Right lobe of liver (tissue), 6 donors: ENCODE measurements around the gene BUB3. TPM values are rescaled to one million over a fixed set of nuclear protein-coding genes. Genes with fewer than 3 reads are reported as not detected.
A peak's percentile ranks its signal among the peaks of the same experiment; 100 is the strongest.

Source experiments
- ATAC-seq, 4 donors: fragments of 200-7000 bp; cut with Tn5 transposase; one replicate each; pipeline ENCODE4 v1.9.1; 2020; ENCODE audit warnings: mild to moderate bottlenecking in 4 of 4, moderate library complexity in 4 of 4
- DNase-seq, 3 donors: peaks; one replicate each; pipeline ENCODE4 v3.0.0-alpha.2; 2020
- H3K27ac ChIP-seq, 3 donors: fragments of 200-600 bp; one replicate each; pipeline ENCODE4 v1.8.0; 2022
- H3K27me3 ChIP-seq, 2 donors: fragments of 200-600 bp; one replicate each; pipeline ENCODE4 v1.8.0; 2022
- H3K36me3 ChIP-seq, 4 donors: fragments of 200-600 bp; sonication (generic) in 1 of 4; one replicate each; pipeline versions ENCODE4 v1.5.1 to v1.8.0; 2017 to 2022; ENCODE audit warnings: control low read depth in 1 of 4
- H3K4me1 ChIP-seq, 4 donors: fragments of 200-600 bp; sonication (generic) in 1 of 4; one replicate each; pipeline versions ENCODE4 v1.5.1 to v1.8.0; 2017 to 2022; ENCODE audit warnings: control low read depth in 1 of 4
- H3K4me3 ChIP-seq, 3 donors: fragments of 200-600 bp; one replicate each; pipeline ENCODE4 v1.8.0; 2022
- H3K9me3 ChIP-seq, 4 donors: fragments of 200-600 bp; sonication (generic) in 1 of 4; one replicate each; pipeline versions ENCODE4 v1.5.1 to v1.8.0; 2017 to 2022; ENCODE audit warnings: control low read depth in 1 of 4
- POLR2A ChIP-seq: fragments of 450-650 bp; IDR thresholded peaks from one replicate; pipeline ENCODE4 v1.6.1; 2017; ENCODE audit warnings: antibody characterized with exemption, mild to moderate bottlenecking
- WGBS: methylation state at CpG from one replicate; pipeline ENCODE4 v1.1.6; 2018; ENCODE audit warnings: low coverage, low lambda C conversion rate; ENCODE audit not compliant: insufficient coverage; ENCODE audit errors: missing lambda C conversion rate; 5-methylcytosine and 5-hydroxymethylcytosine counted together
- intact Hi-C, 2 donors: fragments of 100-400 bp; cut with DNase I; formaldehyde crosslinking; loops; one replicate each; pipeline versions ENCODE4 v1.11.2 to v1.14.1; 2022
- total RNA-seq, 6 experiments: library from RNA; depleted of rRNA in 2 of 6; stranded (reverse); fragments of >200 nt in 2 of 6; fragmentation: NEBNext Ultra II Directional in 3 of 6; extraction: Animal tissue kit (Norgen Biotek cat#: 25700) in 3 of 6; gene quantifications; one replicate each; pipeline versions ENCODE4 v1.1.0 to v1.2.4, GENCODE V29; 2016 to 2023
- TF ChIP-seq, protein P1 (sequence below), 4 donors: fragments of 200-600 bp in 3 of 4; fragments of 450-650 bp in 1 of 4; IDR thresholded peaks; one replicate each; pipeline versions ENCODE4 v1.5.1 to v1.8.0; 2016 to 2022; ENCODE audit warnings: antibody characterized with exemption in 4 of 4, mild to moderate bottlenecking in 2 of 4
- donor health status: DM: no; HTN: yes; CAD: no.
- donor health status: DM: no; HTN: no; CAD: no.
- donor health status: DM: no; HTN: no; CAD: no.
- donor health status: DM: no; HTN: yes; CAD: no.
- donor health status: DM: no; HTN: yes; CAD: no.

The BUB3 gene
- total RNA-seq, 6 experiments from 2014 or later, result 24.1 to 50.9 (median 31.2) TPM

DNA sequence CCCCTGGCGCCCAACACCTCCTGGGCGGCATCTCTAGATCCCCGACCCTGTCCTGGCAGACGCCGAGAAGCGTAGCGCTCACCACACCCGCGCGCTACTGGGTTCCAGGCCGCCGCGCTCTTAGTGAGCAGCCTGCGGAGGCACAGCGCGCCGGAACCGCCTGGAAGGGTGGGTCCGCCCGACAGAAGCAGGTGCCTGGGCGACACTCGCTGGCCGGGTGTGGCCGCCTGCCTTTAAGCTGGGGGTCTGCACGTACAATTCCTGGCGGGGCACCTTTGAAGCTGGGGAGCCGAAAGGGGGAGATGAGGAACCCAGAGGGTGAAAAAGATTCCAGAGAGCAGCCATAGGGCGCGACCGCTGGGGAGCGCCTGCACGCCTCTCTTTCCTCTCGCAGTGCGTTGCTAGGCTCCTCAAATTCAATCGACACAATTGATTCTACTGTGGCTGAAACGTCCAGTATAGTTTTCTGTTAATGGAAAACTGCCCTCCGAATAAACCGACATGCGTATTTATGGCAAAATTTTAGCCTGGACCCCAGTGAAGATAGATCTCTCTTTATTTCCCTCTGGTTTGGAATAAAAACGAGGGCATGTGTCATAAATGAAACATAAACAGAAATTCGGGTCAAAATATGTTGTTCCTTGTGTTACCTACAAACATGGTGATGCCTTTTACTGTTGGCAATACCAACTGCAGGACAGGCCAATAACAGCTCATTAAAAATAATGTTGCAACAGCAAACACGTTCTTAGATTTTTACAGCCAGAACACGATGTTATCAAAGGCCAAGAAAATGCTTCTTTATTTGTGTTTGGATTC lies 13.8 kb upstream of the BUB3 start:
- DNase-seq, result no peak
- intact Hi-C loops, result loop anchor here in 1 of 2 donors (10.0 kb wide), 1 partner anchor 244 kb away; no protein-coding TSS in a partner anchor

DNA sequence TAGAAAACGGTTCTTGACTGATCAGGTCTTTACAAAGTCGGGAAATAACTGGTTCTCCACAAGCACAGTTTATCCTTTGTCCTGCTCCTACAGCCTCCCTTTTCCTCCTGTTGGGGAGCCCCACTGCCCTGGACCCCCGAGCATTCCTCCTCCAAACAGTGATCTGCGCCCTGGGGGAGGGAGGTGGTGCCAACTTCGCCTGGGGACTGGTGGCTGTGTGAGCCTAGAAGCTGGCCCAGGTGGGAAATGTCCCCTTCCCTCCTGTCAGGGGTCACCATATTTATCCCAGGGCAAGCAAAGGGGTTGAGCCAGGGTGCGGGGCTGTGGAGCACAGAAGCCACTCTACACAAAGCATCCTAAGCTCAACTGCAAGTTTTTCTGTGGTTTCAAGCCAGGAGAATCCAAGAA lies 13.2 kb upstream of the BUB3 start:
- Histone ChIP-seq H3K27me3 (peaks cover 27 to 79% of the 10 kb centered on the region in 2 donors), H3K27ac (no peak overlapping the region), H3K9me3 (no peaks in the 10 kb centered on the region), H3K4me3 (no peak overlapping the region), H3K36me3 (no peaks in the 10 kb centered on the region), H3K4me1 (peaks cover 0 to 45% (median 9%) of the 10 kb centered on the region in 4 donors)
- no peak for ATAC-seq
- WGBS, result 0% methylated on average over 2 of the region's 6 CpGs
- no peak for DNase-seq
- TF ChIP-seq POLR2A, result no peak
- TF ChIP-seq, protein P1, sequence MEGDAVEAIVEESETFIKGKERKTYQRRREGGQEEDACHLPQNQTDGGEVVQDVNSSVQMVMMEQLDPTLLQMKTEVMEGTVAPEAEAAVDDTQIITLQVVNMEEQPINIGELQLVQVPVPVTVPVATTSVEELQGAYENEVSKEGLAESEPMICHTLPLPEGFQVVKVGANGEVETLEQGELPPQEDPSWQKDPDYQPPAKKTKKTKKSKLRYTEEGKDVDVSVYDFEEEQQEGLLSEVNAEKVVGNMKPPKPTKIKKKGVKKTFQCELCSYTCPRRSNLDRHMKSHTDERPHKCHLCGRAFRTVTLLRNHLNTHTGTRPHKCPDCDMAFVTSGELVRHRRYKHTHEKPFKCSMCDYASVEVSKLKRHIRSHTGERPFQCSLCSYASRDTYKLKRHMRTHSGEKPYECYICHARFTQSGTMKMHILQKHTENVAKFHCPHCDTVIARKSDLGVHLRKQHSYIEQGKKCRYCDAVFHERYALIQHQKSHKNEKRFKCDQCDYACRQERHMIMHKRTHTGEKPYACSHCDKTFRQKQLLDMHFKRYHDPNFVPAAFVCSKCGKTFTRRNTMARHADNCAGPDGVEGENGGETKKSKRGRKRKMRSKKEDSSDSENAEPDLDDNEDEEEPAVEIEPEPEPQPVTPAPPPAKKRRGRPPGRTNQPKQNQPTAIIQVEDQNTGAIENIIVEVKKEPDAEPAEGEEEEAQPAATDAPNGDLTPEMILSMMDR (IDR thresholded peaks at IDR 0.05), result no peak
- intact Hi-C loops, result loop anchor here in 1 of 2 donors (10.0 kb wide), 1 partner anchor 244 kb away; no protein-coding TSS in a partner anchor

More for the DNA sequence above, 13.8 kb upstream of the BUB3 start:
- Histone ChIP-seq H3K4me3 (peak overlapping the region in 1 of 3 donors; percentile 35), H3K36me3 (no peaks in the 10 kb centered on the region), H3K4me1 (peaks cover 0 to 47% (median 9%) of the 10 kb centered on the region in 4 donors), H3K9me3 (no peaks in the 10 kb centered on the region), H3K27ac (no peak overlapping the region), H3K27me3 (peaks cover 26 to 80% of the 10 kb centered on the region in 2 donors)
- 1% methylated on average over 10 of the region's 43 CpGs for WGBS
- TF ChIP-seq, protein P1 (IDR thresholded peaks at IDR 0.05), result no peak
- TF ChIP-seq POLR2A, result no peak
- ATAC-seq, result peak in 2 of 4 donors; percentile 9 to 20

DNA sequence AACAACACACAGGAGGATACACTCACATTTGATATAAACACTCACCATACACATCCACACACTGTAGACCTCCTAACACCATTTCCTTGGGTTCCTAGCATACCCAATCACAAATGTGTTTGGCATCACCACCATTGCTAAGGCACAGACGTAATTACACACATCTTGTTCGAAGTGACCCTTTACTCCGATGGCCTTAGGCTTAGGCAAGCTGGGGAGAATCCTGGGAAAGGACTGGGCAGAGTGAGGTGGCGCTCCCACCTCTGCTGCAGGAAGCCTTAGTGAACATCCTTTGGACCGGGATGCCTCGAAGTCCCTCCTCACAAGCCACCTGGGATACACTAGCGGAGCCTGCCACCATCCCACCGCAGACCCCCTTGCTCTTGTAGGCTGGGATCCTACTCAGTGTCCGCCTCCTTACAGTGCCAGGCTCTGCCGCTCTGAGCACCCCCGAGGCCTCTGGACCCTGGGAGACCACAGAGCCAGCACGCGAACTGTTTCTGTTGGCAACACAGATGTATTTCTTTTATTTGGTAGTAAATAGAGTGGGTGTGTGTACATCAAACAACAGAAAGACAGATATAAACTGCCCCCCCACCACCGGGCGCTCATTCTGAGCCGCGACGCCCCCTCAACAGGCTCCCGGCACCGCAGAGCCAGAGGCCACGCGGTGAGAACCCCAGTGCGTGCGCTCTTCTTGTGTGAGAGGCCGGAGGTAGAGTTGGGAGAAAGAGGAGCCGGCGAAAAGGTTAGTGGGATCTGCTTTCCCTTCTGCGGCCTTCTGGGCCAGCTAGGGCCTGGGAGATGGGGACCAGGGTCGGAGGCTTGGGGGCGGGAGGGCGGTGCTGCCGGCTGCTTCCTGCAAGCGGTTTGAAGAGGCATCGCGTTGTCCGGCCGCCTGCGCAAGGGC lies 12.2 kb upstream of the BUB3 start:
- DNase-seq, result no peak

DNA sequence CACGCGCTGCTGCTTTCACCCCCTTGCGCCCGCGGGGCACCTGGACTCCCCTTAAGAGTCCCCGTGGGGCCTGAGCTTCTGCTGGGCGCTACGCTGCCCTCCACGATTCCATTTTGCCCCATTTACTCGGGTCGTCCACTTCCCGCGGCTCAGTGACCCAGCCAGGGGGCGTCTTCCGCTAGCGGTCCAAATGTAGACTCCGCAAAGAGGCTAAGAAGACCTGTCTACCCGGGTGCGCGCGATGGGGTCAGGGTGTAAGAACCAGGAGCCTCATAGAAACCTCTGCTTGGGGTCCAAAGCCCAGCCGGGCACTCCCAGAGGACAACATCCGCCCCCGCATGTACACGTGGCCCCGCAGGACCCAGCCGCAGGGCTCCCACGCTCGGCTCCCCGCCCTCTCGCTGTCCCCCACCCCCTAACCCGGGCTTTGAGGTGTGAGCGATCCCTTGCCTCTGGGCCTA lies 11.5 kb upstream of the BUB3 start:
- Histone ChIP-seq H3K9me3 (no peaks in the 10 kb centered on the region), H3K36me3 (no peaks in the 10 kb centered on the region), H3K4me1 (peaks cover 0 to 29% (median 5%) of the 10 kb centered on the region in 4 donors), H3K27me3 (peaks cover 30 to 78% of the 10 kb centered on the region in 2 donors), H3K27ac (no peak overlapping the region), H3K4me3 (no peak overlapping the region)
- no peak for DNase-seq
- no CpG with 5 or more reads among the region's 33 CpGs for WGBS
- no peak for ATAC-seq
- no peak for TF ChIP-seq POLR2A
- TF ChIP-seq, protein P1 (IDR thresholded peaks at IDR 0.05), result no peak
- intact Hi-C loops, result loop anchor here in 1 of 2 donors (10.0 kb wide), 1 partner anchor 242 kb away; no protein-coding TSS in a partner anchor

More for the DNA sequence above, 12.2 kb upstream of the BUB3 start:
- ATAC-seq, result no peak
- Histone ChIP-seq H3K27ac (no peak overlapping the region), H3K27me3 (peaks cover 31 to 79% of the 10 kb centered on the region in 2 donors), H3K36me3 (no peaks in the 10 kb centered on the region), H3K9me3 (no peaks in the 10 kb centered on the region), H3K4me1 (peaks cover 0 to 36% (median 9%) of the 10 kb centered on the region in 4 donors), H3K4me3 (no peak overlapping the region)
- WGBS, result 8% methylated on average over 6 of the region's 38 CpGs
- intact Hi-C loops, result loop anchor here in 1 of 2 donors (10.0 kb wide), 1 partner anchor 243 kb away; no protein-coding TSS in a partner anchor
- TF ChIP-seq, protein P1 (IDR thresholded peaks at IDR 0.05), result no peak
- TF ChIP-seq POLR2A, result no peak
